T47D (cell line): ENCODE results near the gene S100A5.
"Not testable (repeated sequence)": the region's sequence is repeated elsewhere in the genome, so short reads cannot be mapped to it uniquely, and the experiment has no call there.

ENCODE experiments used
- DNase-seq, 2 experiments: peaks; one replicate each; pipeline versions ENCODE4 v3.0.0 to v3.0.0-alpha.2; 2011 to 2012; ENCODE audit warnings: low read depth in 1 of 2, low spot score in 1 of 2
- JUND ChIP-seq: IDR thresholded peaks from 2 replicates; pipeline ENCODE4 v1.6.1; 2012; ENCODE audit warnings: low read depth
- in situ Hi-C: cut with HindIII; loops from 2 replicates; pipeline ENCODE4 v1.10.0; 2016; ENCODE audit warnings: low sequenced_read_pairs, low pct_unique_long_range_greater_than_20kb

S100A5 gene, protein sequence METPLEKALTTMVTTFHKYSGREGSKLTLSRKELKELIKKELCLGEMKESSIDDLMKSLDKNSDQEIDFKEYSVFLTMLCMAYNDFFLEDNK

DNA sequence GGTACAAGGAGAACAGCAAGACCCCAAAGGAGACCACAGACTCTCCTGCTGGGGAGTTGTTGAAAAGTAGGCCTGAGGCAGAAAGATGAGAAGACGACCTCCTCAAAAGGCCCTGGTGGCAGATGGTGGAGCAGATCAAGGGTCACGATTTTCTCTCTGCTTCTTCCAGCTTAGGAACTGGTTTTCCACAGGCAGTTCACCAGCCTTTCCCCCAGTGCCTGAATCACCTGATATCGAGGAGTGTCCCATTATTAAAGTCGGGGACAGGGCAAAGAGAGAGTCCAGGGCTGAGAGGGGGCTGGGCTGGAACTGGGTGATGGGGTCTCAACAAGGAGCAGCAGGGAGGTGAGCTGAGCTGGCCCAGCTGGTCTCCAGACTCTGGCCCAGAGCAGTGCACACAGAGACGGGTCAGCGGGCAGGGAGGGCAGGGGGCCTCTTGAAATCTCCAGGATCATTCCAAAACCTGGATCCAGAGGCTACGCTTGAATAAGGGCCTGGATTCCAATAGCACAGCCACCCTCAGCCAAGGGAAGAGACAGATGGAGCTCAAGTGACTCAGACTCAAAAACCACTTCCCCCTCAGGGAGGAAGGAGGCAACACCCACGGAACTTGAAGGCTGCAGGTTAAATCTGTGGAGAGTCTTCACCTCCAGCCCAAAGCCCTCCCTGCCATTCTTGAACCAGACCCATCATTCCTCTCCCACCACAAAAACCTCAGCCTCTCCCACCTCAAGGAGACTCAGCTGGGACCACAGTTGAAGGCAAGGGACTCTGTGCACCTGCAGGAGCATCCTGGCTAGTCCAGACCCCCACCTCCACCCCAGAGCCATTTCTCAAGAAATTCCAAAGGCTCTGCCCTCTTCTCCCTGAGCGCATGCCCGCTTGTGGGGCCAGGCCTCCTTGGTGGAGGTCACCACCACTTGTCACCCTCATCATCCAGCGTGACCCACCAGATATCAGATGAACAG is at the start of gene S100A5:
Gene S100A5, minus strand, starts transcription at position 541 of the 968 bp plus-strand sequence. CDS start 743 bp downstream, outside the sequence.
- TF ChIP-seq JUND: no peak
- no peak for DNase-seq

GRCh38 chr1:153588482-153588881 is 47.7 kb upstream of the S100A5 start:
- no peak for DNase-seq
- in situ Hi-C loops: no loop called here
- TF ChIP-seq JUND: no peak

More for the DNA sequence above, at the start of gene S100A5:
- in situ Hi-C loops: no loop called here

- in situ Hi-C loops, DNase-seq: not testable (repeated sequence)
Measured at GRCh38 chr1:153588033-153588432, 47.3 kb upstream of the S100A5 start.

- DNase-seq: no peak
- in situ Hi-C loops: no loop called here
- no peak for TF ChIP-seq JUND
Measured at GRCh38 chr1:153587314-153587713, 46.6 kb upstream of the S100A5 start.

DNA sequence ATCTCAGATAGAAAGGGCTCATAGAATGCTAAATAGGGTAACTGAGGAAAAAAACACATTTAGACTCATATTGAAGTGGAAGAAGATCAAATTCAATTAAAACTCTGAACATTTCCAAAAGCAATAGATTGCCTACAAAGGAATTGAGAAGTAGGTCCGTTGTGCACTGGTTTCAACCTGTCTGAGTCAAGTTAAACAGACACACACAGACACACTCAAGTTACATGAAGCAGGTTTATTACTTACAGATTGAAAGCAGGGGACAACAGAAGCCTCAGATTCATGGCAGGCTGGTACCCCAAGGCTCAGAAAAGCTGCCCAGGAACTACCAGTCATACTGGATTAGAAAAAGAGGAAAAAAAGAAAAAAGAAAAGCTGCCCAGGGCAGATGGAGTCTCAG is 45.6 kb upstream of the S100A5 start:
- in situ Hi-C loops: no loop called here
- TF ChIP-seq JUND: no peak
- no peak for DNase-seq

DNA sequence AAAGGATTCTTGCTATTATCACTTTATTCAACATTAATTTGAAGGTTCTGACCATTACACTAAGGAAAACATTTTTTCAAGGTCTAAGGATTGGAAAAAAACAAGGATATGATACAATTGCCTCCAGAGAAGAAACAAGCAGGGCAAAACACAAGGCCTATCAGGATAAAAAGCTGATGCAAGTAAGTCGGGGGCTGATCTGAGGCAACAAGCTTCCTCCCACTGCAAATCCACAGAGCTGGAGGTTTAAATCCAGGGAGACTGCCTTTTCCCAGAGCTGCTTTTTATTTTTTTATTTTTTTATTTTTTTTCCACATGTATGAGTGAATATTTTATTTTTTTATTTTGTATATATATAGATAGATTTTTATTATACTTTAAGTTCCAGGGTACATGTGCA is 44.3 kb upstream of the S100A5 start:
- in situ Hi-C loops: no loop called here
- DNase-seq: no peak
- TF ChIP-seq JUND: no peak

DNA sequence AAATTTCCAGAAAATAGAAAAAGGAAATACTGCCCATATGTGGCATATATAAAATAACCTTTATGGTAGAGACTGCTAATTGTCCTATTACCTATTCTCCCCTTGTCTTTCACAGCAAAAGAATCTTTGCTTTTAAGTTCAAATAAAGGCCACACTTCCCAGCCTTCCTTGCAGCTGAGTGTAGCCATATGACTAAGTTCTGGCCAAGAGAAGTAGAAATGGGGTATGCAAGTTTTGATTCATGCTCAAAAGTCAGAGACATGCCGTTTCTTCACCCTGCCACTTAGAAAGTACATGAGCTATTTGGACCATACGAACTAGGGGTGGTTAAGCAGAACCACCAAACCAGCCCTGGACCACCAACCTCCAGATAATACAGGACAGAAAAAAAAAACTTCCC is 43.2 kb upstream of the S100A5 start:
- no peak for DNase-seq
- TF ChIP-seq JUND: no peak
- in situ Hi-C loops: no loop called here

GRCh38 chr1:153583514-153583913 is 42.8 kb upstream of the S100A5 start:
- DNase-seq, in situ Hi-C loops: not testable (repeated sequence)

GRCh38 chr1:153582836-153583235 is 42.1 kb upstream of the S100A5 start:
- DNase-seq, in situ Hi-C loops: not testable (repeated sequence)

DNA sequence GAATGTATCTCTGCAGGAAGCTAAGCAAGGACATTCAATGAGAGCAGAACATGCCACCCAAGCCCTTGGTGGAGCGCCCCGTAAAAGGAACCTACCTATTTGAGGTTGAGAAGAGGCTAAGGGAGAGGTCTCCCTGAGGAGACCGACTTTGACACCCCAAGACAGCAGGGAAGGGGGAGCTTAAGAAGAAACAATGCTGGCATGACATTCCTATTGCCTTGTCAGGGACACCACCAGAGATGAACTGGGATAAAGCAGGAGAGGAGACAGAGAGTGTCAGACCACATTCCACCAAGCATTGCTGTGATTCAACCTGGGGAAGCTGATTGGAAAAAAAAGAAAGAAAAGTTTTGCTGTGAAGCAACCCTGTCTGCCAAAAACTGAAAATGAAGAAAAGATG is 38.2 kb upstream of the S100A5 start:
- DNase-seq: no peak
- in situ Hi-C loops: no loop called here
- TF ChIP-seq JUND: no peak

GRCh38 chr1:153578490-153578889 is 37.8 kb upstream of the S100A5 start:
- no peak for DNase-seq
- in situ Hi-C loops: no loop called here
- TF ChIP-seq JUND: no peak

DNA sequence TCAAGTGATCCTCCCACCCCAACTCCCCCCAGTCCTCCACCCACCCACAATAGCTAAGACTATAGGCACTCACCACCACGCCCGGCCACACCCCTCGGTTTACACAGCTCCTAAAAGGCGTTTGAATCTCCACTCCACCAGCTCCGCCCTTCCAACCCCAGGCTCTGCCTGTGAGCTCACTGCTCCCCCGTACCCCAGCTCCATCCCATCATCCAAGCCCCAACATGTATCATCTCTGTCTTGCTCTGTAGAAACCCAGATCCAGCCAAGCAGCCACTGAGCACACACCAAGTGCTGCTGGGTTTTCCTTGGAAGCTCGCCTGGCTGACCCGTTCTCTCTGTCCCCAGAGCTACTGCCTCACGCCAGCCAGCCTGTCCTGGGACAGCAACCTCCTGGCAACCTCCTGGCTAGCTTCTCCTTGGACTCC is 36.9 kb upstream of the S100A5 start:
- DNase-seq: no peak
- TF ChIP-seq JUND: no peak
- in situ Hi-C loops: no loop called here

- no peak for DNase-seq
- in situ Hi-C loops: no loop called here
- TF ChIP-seq JUND: no peak
Measured at GRCh38 chr1:153577138-153577537, 36.4 kb upstream of the S100A5 start.

DNA sequence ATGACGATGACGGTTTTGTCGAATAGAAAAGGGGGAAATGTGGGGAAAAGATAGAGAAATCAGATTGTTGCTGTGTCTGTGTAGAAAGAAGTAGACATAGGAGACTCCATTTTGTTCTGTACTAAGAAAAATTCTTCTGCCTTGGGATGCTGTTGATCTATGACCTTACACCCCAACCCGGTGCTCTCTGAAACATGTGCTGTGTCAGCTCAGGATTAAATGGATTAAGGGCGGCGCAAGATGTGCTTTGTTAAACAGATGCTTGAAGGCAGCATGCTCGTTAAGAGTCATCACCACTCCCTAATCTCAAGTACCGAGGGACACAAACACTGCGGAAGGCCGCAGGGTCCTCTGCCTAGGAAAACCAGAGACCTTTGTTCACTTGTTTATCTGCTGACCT is 34.8 kb upstream of the S100A5 start:
- DNase-seq, in situ Hi-C loops: not testable (repeated sequence)

- in situ Hi-C loops, DNase-seq: not testable (repeated sequence)
Measured at GRCh38 chr1:153575081-153575491, 34.4 kb upstream of the S100A5 start.
